SK-N-MC (cell line): ENCODE measurements around the gene FKBP1A.

Experiments
- EZH2 ChIP-seq: fragments of 200-600 bp; sonication (generic); IDR thresholded peaks from one replicate; pipeline ENCODE4 v1.6.1; 2017; ENCODE audit warnings: antibody characterized with exemption
- POLR2AphosphoS5 ChIP-seq: IDR thresholded peaks from 2 replicates; pipeline ENCODE4 v1.6.1; 2012; ENCODE audit warnings: mild to moderate bottlenecking, low read depth, low read length, borderline replicate concordance

- no peak for TF ChIP-seq POLR2AphosphoS5
- no peak for TF ChIP-seq EZH2
Observed at GRCh38 chr20:1435337-1435699, 42.5 kb upstream of the FKBP1A start.
